Measurements from ENCODE around the gene NT5DC3. TPM values are rescaled to one million over a fixed set of nuclear protein-coding genes. Genes with fewer than 3 reads are reported as not detected.

The NT5DC3 gene
- total RNA-seq, 1 donor from 2014 or later = 3.5 TPM

DNA sequence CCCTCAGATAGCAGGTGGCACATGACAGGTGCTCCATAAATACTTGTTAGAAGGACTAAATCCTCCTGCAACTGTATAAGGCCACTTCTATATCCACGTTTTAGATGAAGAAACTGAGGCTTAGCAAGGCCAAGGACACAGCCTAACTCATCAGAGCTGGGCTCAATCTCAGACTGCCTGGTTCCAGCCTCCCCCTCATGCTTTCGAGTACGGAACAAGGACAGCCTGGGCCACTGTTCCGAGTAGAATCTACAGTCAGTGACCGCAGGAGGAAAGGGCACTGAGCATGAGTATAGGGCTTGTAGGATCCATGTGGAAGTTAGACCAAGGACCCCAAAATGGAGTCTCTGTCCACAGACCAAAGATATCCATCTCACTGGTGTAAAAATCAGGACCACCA lies 84.6 kb downstream of the NT5DC3 start:
- DNase-seq (ENCODE audit: low read depth in 2 of 2) = no peak

DNA sequence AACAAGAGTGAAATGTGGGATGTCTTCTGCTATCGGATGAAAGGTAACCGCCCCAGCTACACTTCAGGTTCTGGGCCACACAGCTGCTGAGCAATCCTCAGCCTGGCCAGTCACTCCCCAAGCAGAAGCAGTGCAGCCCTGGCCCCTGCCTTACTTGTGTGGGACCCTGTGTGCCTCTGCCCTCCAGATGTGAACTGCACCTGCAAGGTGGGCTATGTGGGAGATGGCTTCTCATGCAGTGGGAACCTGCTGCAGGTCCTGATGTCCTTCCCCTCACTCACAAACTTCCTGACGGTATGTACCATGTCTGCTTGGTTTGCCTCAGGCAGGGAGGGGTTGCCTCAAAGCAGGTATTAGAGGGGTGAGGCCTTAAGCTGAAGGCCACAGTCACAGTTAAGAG lies 85.6 kb downstream of the NT5DC3 start:
- no peak for DNase-seq (ENCODE audit: low read depth in 2 of 2)

DNA sequence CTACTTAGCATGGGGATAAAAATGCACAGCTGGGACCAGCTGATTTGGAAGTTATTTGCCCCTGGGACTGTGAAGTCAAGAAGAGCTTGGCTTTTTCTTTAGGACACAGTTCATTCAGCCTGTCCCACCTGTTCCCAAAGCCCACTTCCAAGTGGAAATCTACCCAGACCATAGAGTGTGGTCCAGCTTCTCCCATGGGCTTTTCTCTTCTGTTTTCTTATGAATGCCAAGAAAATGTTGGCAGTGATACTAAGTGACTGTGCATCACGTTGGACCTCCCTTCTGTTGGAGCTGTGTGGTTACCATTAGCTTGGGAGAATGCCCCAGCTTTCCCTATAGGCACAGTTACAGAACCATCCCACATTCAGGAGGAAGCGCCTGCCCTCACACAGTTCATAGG lies 89.4 kb downstream of the NT5DC3 start:
- no peak for DNase-seq (ENCODE audit: low read depth in 2 of 2)

DNA sequence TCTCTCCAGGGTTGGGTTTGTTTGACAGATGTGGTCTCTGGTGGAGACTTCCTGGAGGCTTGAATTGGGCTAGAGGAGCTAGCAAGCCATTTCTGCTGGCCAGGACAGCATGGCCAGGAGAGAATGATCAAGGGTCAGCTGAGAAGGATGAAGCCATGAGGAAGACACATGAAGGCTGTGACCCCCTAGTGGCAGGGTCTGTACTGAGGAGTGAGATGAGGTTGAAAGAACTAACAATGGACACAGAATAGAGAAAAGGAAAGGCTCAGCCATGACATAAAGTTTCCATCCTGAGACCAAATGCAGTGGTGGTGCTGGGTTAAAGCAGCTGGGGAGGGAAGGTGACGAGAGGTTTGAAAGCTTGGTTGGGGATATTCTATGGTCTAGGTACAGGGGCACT lies 89.9 kb downstream of the NT5DC3 start:
- DNase-seq (ENCODE audit: low read depth in 2 of 2) = no peak

DNA sequence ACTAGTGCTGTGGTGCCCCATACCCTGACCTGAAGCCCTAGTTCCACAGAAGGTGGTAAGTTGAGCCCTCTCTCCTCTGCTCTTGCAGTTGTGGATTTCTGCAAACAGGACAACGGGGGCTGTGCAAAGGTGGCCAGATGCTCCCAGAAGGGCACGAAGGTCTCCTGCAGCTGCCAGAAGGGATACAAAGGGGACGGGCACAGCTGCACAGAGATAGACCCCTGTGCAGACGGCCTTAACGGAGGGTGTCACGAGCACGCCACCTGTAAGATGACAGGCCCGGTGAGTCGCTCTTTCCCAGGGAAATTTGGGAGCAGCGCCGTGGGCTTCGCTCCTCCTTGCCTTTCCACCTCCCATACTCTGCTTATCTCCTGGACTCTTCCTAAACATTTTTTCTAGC lies 92.2 kb downstream of the NT5DC3 start:
- DNase-seq (ENCODE audit: low read depth in 2 of 2) = no peak

DNA sequence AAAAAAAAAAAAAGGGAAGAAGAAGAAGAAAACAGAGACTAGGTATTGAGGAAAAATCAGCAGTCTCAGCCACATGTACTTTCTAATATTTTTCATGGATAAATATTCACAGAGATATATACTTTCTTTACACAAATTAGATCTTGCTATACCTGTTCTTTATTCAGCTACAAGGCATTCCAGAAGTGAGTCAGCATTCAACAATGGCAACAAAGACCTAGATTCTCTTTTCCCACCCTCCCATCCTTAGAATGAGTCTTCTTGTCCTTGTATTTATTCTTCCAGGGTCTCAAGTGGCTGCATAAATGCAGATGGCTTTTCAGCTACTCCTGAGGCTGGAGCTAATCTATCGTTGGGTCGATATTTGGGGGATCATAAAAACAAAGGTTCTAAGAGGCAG lies 93.0 kb downstream of the NT5DC3 start:
- no peak for DNase-seq (ENCODE audit: low read depth in 2 of 2)

DNA sequence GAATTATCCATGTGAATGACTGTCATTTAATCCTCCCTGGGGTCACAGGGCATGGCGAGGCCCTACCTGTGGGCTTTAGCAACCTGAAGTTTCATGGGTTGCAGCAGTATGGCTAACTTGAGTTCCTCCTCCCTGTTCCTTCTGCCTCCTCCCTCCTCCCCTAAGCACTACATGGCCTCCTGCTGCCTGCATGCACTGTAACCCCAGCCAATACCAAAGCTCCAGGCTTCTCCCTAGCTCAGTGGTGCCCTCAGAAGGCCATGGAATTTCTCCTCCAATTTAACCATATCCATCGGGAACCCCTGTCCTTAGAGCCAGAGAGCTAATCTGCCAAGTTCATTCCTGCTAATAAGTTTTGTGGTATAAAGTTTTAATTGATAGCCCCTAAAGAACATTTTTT lies 95.1 kb downstream of the NT5DC3 start:
- no peak for DNase-seq (ENCODE audit: low read depth in 2 of 2)

DNA sequence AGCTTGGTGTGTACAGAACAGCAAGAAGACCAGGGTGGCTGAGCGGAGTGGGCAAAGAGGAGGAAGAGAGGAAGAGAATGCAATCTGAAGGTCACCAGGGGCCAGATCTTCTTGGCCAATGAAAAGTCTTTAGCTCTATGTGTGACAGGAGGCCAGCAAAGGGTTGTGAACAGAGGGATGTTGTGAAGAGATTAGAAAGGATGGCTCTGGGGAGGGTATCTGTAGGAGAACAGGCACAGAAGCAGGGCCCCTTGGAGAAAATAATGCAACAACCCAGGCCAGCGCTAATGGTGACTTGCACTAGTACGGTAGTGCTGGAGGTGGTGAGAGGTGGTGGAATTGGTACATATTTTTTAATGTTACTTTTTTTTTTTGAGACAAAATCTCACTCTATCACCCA lies 97.2 kb downstream of the NT5DC3 start:
- no peak for DNase-seq (ENCODE audit: low read depth in 2 of 2)

DNA sequence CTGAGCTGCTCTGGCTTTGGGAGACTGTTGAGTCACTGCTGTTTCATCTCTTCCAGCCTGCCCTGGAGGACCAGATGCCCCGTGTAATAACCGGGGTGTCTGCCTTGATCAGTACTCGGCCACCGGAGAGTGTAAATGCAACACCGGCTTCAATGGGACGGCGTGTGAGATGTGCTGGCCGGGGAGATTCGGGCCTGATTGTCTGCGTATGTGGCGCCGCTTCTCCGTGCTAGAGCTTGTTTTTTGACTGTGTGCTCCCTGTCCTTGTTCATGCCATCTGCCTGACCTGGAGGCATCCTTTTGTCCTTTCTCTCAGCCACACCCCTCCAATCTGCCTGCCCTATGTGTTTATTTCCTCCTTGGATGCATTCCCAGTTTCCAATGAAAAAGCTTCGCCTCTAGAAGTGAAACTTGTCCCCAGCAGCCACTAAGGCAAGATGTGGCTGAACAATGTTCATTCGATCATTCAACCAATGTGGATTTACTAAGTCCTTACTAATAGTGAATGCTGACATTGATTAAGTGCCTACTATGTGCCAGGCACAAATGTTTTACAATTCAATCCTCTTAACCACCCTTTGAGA lies 98.6 kb downstream of the NT5DC3 start:
- DNase-seq (ENCODE audit: low read depth in 2 of 2) = peak; percentile 47 to 55

DNA sequence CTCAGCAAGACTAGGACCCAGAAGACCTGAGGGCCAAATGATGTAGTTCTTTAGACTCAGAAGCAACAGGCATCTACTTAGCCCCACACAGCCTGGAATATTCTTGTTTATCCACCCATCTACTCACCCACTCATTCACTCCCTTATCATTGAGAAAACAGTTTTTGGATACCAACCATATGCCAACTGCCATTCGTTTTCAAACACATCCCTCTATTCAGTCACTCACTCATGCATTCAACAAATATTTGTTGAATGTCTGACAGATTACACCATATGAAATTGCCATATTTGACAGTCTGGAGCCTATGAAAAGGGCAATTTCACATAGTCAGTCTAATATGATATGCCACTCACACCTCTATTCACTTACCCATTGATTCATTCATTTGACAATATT lies 103.2 kb downstream of the NT5DC3 start:
- DNase-seq (ENCODE audit: low read depth in 2 of 2) = no peak

DNA sequence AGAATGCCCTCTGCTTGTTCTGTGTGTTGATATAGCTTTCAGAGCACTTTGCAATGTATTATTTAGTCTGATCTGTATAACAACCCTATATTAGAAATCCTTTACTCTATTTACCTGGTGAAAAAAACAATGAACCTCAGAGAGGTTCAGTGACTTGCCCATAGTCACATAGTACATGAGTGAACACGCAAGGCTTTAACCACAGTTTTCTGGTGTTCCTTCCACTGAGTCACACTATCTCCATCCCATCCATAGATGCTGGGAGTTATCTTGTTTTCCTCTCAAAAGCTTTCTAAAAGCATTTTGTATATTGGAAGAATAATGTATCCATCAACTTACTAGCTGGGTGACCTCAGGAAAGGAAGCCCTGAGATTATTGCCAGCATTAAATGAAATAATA lies 104.5 kb downstream of the NT5DC3 start:
- DNase-seq (ENCODE audit: low read depth in 2 of 2) = no peak

DNA sequence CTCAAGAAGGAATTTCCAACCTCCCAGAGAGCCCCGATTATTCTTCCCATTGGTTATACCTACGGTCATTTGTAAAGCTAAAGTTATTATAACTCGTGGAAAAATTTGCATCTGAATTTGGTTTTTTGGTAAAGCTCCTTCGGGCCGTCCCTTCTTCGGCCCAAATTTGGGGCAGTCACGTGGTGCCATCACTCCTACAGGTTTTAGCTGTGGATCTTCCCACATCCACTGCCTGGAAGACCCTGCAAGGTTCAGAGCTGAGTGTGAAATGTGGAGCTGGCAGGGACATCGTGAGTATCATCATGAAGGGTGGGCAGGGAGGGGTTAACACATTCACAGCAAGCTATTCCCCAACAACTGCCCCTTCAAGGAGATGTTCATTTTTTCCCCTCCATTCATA lies 105.7 kb downstream of the NT5DC3 start:
- no peak for DNase-seq (ENCODE audit: low read depth in 2 of 2)

DNA sequence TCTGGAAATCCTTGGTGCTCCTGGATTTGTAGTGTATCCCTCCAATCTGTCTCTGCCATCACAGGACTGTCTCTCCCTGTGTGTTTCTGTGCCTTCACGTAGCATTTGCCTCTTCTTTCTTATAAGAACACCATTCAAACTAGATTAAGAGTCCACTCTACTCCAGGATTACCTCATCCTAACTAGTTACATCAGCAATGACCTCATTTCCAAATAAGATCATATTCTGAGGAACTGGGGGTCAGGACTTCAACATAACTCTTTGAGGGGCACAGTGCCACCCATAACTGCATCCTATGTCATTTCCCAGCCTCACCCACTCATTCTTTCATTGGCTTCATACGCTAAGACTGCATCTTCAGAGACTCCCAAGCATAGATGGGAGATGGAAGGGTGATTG lies 106.2 kb downstream of the NT5DC3 start:
- no peak for DNase-seq (ENCODE audit: low read depth in 2 of 2)

DNA sequence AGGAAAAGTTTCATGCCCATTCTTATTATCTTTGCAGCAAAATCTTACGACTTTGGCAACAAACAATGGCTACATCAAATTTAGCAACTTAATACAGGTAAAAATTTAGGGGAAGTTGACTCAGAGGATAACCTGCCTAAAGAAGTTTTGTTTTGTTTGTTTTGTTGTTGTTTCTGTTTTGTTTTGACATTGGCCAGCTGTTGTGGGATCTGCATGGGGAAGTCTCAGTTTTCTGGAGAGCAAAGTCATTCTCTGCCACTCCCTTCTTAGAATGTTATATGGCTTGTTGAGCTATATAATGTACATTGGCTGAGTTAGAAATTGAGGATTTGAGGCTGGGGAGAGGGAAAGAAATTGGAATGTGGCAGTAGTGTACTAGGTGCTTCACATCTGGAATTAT lies 109.5 kb downstream of the NT5DC3 start:
- no peak for DNase-seq (ENCODE audit: low read depth in 2 of 2)

DNA sequence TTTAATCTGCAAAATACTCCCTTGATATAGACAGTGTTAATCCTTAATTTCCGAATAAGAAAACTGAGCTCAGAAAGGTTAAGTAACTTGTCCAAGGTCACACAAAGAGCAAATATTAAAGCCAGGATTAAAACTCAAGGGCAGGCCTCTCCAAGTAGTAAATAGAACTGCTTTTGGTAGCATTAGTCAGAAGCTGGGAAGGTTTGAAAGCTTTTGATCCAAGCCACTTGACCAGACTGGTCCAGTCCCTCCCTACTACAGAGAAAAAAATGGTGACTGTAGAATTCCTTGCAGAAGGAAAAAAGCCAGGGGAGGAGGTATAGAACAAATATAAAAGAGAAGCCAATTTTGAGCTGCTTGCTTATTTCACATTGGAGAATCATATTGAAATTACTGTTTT lies 111.5 kb downstream of the NT5DC3 start:
- no peak for DNase-seq (ENCODE audit: low read depth in 2 of 2)

DNA sequence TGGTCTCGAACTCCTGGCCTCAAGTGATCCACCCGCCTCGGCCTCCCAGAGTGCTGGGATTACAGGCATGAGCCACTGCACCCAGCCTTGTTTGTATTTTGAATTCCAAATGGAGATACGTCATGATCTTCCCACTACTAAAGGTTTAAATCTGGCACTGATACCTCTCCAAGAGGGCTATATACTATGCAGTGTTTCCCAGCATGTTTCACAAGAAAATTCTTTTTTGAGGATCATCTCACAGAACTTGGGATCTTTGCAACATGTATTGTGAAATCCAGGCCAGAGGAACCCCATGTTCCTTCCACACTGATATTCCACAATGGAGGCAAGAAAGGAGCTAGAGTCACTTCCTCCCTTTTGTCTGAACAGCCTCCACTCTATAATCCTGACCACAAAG lies 112.7 kb downstream of the NT5DC3 start:
- DNase-seq (ENCODE audit: low read depth in 2 of 2) = no peak

DNA sequence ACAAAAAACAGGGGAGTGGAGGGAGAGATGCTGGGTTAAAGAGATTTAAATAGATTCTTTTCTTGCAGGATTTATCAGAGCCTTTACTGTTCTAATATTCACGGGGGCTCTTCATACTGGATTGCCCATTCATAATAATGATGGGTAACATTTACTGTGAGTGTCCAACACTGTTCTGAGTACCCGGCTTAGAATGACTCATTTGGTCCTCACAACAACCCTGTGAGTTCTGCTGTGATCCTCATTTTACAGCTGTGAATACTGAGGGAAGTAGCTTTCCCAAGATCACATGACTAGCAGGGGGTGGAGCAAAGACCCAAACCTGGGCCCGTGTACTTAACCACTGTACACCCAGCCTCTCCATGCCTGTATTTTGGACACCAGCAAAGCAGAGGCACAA lies 113.4 kb downstream of the NT5DC3 start:
- DNase-seq (ENCODE audit: low read depth in 2 of 2) = no peak

DNA sequence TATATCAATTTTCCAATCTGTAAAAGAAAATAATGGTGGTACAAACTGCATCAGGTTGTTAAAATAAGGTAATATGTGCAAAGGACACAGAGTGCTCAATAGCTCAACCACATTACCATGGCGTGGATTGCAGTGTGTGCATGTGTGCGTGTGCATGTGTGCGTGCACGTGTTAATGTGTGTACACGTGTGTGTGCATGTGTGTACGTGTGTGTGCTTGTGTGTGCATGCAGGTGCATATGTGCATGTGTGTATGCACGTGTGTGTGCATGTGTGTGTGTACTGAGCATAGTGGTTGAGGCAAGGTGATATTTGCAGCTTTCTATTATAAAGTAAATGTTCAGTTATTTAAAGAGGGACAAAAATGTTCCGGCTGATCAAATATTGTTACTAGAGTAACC lies 115.6 kb downstream of the NT5DC3 start:
- DNase-seq (ENCODE audit: low read depth in 2 of 2) = no peak

Other genes starting within 250 kb of the NT5DC3 start
- gene HSP90B1, start 89.2 kb upstream of the NT5DC3 start, total RNA-seq = 503 and 636 TPM in 2 replicates
- gene TDG, start 124.6 kb upstream of the NT5DC3 start, total RNA-seq = 21.4 and 21.6 TPM in 2 replicates
- gene GLT8D2, start 209.0 kb upstream of the NT5DC3 start, total RNA-seq = 3.9 and 4.8 TPM in 2 replicates
- 16.8 and 17.4 TPM in 2 replicates for gene HCFC2, start 223.3 kb upstream of the NT5DC3 start, total RNA-seq

Data from dermis microvascular lymphatic vessel endothelial cell (primary cell).